GM12891 (cell line): Measurements from ENCODE around the gene RAB13.

Experiments used
- POLR2A ChIP-seq: IDR thresholded peaks from 2 replicates; pipeline ENCODE4 v1.6.1; 2011; ENCODE audit warnings: low read depth, low read length, control low read depth
- POLR2AphosphoS5 ChIP-seq: IDR thresholded peaks from 2 replicates; pipeline ENCODE4 v1.6.1; 2011; ENCODE audit warnings: low read depth, low read length, control low read depth
- SPI1 ChIP-seq: IDR thresholded peaks from 2 replicates; pipeline ENCODE4 v1.6.1; 2011; ENCODE audit warnings: low read depth, low read length, control low read depth
- TAF1 ChIP-seq: IDR thresholded peaks from 2 replicates; pipeline ENCODE4 v1.6.1; 2011; ENCODE audit warnings: low read depth, low read length, control low read depth

- TF ChIP-seq POLR2AphosphoS5 (no peak), POLR2A (no peak), TAF1 (no peak), SPI1 (no peak)
Measured at GRCh38 chr1:153951801-153952200, 34.3 kb downstream of the RAB13 start.
